GM23338 (cell line): ENCODE results near the gene SERPINA6. TPM values are rescaled to one million over a fixed set of nuclear protein-coding genes. Genes with fewer than 3 reads are reported as not detected.

ENCODE experiments used
- ATAC-seq: fragments of 200-7000 bp; cut with Tn5 transposase; 3 replicates; pipeline ENCODE4 v1.9.1; 2020
- DNase-seq: peaks from one replicate; pipeline ENCODE4 v3.0.0-alpha.2; 2015; ENCODE audit warnings: low spot score
- H2AFZ ChIP-seq: fragments of 200-600 bp; sonication (generic); 2 replicates; pipeline ENCODE4 v1.8.0; 2016; ENCODE audit warnings: antibody characterized with exemption, mild to moderate bottlenecking, moderate library complexity
- H3F3A ChIP-seq: fragments of 200-600 bp; sonication (generic); replicated peaks from 2 replicates; pipeline ENCODE4 v1.8.0; 2017; ENCODE audit warnings: antibody characterized with exemption, mixed run types, low read depth
- H3K27ac ChIP-seq: fragments of 200-600 bp; sonication (generic); 2 replicates; pipeline ENCODE4 v1.6.1; 2016; ENCODE audit warnings: low read depth
- H3K27me3 ChIP-seq: fragments of 200-600 bp; sonication (generic); 2 replicates; pipeline ENCODE4 v1.8.0; 2016; ENCODE audit warnings: mild to moderate bottlenecking, mixed run types, moderate library complexity; ENCODE audit not compliant: insufficient read depth
- H3K36me3 ChIP-seq: fragments of 200-600 bp; sonication (generic); 2 replicates; pipeline ENCODE4 v1.8.0; 2016; ENCODE audit warnings: mild to moderate bottlenecking; ENCODE audit not compliant: insufficient read depth
- H3K4me1 ChIP-seq: fragments of 200-600 bp; sonication (generic); 2 replicates; pipeline ENCODE4 v1.8.0; 2016; ENCODE audit warnings: mild to moderate bottlenecking, moderate library complexity; ENCODE audit not compliant: insufficient read depth
- H3K4me2 ChIP-seq: fragments of 200-600 bp; sonication (generic); 2 replicates; pipeline ENCODE4 v1.7.1; 2017; ENCODE audit warnings: mixed run types
- H3K4me3 ChIP-seq: fragments of 200-600 bp; sonication (generic); 2 replicates; pipeline ENCODE4 v1.6.1; 2016; ENCODE audit warnings: mixed run types
- H3K79me2 ChIP-seq: fragments of 200-600 bp; sonication (generic); replicated peaks from 2 replicates; pipeline ENCODE4 v1.8.0; 2017; ENCODE audit warnings: mild to moderate bottlenecking; ENCODE audit not compliant: insufficient read depth
- H3K9me2 ChIP-seq: fragments of 200-600 bp; sonication (generic); 2 replicates; pipeline ENCODE4 v1.8.0; 2017; ENCODE audit not compliant: insufficient read depth
- H4K20me1 ChIP-seq: fragments of 200-600 bp; sonication (generic); replicated peaks from 2 replicates; pipeline ENCODE4 v1.8.0; 2017; ENCODE audit warnings: mild to moderate bottlenecking; ENCODE audit not compliant: insufficient read depth
- H3K27ac Mint-ChIP-seq: 2 replicates; pipeline ENCODE4 v1.8.0; 2020; ENCODE audit warnings: inconsistent platforms, mild to moderate bottlenecking, moderate library complexity, mixed read lengths
- H3K27me3 Mint-ChIP-seq: 3 replicates; pipeline ENCODE4 v1.8.0; 2022; ENCODE audit warnings: low read depth, mild to moderate bottlenecking, moderate library complexity, mixed read lengths, inconsistent platforms; ENCODE audit not compliant: insufficient read depth, poor library complexity
- H3K36me3 Mint-ChIP-seq: 3 replicates; pipeline ENCODE4 v1.8.0; 2021; ENCODE audit warnings: low read depth, mild to moderate bottlenecking, inconsistent platforms, moderate library complexity, mixed read lengths
- H3K4me1 Mint-ChIP-seq: 3 replicates; pipeline ENCODE4 v1.8.0; 2020; ENCODE audit warnings: mild to moderate bottlenecking, inconsistent platforms, mixed read lengths
- H3K4me3 Mint-ChIP-seq: 3 replicates; pipeline ENCODE4 v1.8.0; 2021; ENCODE audit warnings: moderate library complexity, mild to moderate bottlenecking, inconsistent platforms, mixed read lengths
- H3K9me3 Mint-ChIP-seq: 3 replicates; pipeline ENCODE4 v1.8.0; 2020; ENCODE audit warnings: moderate library complexity, mild to moderate bottlenecking, inconsistent platforms, mixed read lengths
- CREB1 ChIP-seq: fragments of 250-450 bp; sonication (Bioruptor Pico); IDR thresholded peaks from 2 replicates; pipeline ENCODE4 v1.5.0; 2020; ENCODE audit warnings: low read depth, mild to moderate bottlenecking, moderate library complexity
- CTCF ChIP-seq, 2 experiments: fragments of 200-600 bp in 1 of 2; sonication (generic) in 1 of 2; conservative IDR thresholded peaks; 2 replicates each; pipeline versions ENCODE4 v1.5.1 to v1.6.1; 2016 to 2017; ENCODE audit warnings: antibody characterized with exemption in 2 of 2, low read depth in 2 of 2, mild to moderate bottlenecking in 2 of 2, moderate library complexity in 1 of 2
- EZH2phosphoT487 ChIP-seq: fragments of 200-600 bp; sonication (generic); IDR thresholded peaks from one replicate; pipeline ENCODE4 v1.8.1; 2018; ENCODE audit warnings: antibody characterized with exemption; ENCODE audit not compliant: unreplicated experiment
- JUNB ChIP-seq: IDR thresholded peaks from one replicate; pipeline ENCODE4 v1.6.1; 2016; ENCODE audit warnings: antibody characterized with exemption; ENCODE audit not compliant: unreplicated experiment
- NANOG ChIP-seq: IDR thresholded peaks from 2 replicates; pipeline ENCODE4 v1.6.1; 2016; ENCODE audit warnings: antibody characterized with exemption, borderline replicate concordance
- POLR2AphosphoS5 ChIP-seq: IDR thresholded peaks from 2 replicates; pipeline ENCODE4 v1.6.1; 2016; ENCODE audit warnings: antibody characterized with exemption, low read depth
- STAT1 ChIP-seq: IDR thresholded peaks from one replicate; pipeline ENCODE4 v1.6.1; 2016; ENCODE audit warnings: antibody characterized with exemption; ENCODE audit not compliant: unreplicated experiment
- ZNF331 ChIP-seq: fragments of 250-450 bp; sonication (Bioruptor Pico); IDR thresholded peaks from 2 replicates; pipeline ENCODE4 v1.5.0; 2020; ENCODE audit warnings: low read depth, mild to moderate bottlenecking, moderate library complexity
- polyA plus RNA-seq: library from polyadenylated mRNA; unstranded; fragments of >200 nt; fragmentation: Nextera tagmentation; extraction: Ambion mirVana; gene quantifications from 2 replicates; pipeline ENCODE4 v1.2.1, GENCODE V29; 2016
- total RNA-seq: library from RNA; depleted of rRNA; stranded (reverse); fragments of >200 nt; shearing (Covaris generic); gene quantifications from 2 replicates; pipeline ENCODE4 v1.2.3, GENCODE V29; 2014
- TF ChIP-seq, protein P1 (sequence below): IDR thresholded peaks from one replicate; pipeline ENCODE4 v1.6.1; 2018; ENCODE audit warnings: antibody characterized with exemption; ENCODE audit not compliant: unreplicated experiment
- TF ChIP-seq, protein P2 (sequence below): IDR thresholded peaks from 2 replicates; pipeline ENCODE4 v1.6.1; 2016; ENCODE audit warnings: antibody characterized with exemption

The SERPINA6 gene
- total and polyA plus RNA-seq, 2 experiments from 2014 or later, result not detected

DNA sequence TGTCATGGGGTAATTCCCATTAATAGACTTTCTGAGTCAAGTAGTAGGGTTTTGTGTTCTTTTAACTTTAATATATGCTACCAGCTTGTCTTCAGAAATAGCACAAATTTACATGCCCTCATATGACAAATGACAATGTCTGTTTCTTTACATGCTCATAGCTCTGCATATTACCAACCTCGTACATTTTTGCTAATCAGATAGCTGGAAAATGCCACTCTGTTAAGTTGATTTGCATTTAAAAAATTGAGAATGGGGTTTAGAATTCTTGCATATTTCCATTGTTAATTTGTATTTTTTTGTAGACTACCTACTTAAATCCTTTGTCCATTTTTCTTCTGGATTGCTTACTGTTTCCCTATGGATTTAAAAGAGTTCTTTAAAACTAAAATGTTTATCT lies 34.0 kb upstream of the SERPINA6 start:
- no peak for ATAC-seq

DNA sequence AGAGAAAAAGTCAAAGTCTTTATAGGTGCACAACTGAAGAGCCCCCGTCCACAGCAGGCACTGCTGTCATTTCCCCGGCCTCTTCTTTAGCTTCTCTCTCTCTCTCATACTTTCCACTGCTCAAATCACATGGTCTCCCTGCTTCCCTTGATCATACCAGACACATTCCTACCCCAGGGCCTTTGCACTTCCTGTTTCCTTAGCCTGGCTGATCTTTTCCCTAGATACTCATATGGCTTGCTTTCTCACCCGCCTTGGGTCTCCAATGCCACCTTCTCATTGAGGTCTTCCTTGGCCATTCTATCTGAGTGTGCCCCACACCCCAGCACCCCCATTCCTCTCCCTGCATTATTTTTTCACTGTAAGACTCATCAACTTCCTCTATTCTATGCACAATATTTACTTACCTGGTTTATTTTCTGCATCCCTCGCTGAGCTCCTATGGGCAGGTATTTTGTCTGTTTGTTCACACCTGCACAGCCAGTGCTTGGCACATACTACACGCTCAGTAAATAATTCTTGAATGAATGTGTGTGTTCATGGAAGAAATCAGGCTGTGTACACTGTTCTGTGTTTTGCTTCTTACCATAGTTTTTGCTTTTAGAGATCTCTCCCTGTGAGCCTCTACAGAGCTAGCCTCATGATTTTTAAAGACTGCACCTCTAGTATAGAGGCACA lies 33.4 kb upstream of the SERPINA6 start:
- Histone ChIP-seq H3K27ac (no peak overlapping the region), H3K36me3 (0 out of 2 replicates have a peak, but pooled peaks cover 3% of the 10 kb centered on the region), H3K9me2 (no peaks in the 10 kb centered on the region), H3K27me3 (no peaks in the 10 kb centered on the region), H3F3A (no peaks in the 10 kb centered on the region), H4K20me1 (no peaks in the 10 kb centered on the region), H3K79me2 (no peaks in the 10 kb centered on the region), H3K4me2 (no peak overlapping the region), H3K4me3 (no peak overlapping the region), H2AFZ (no peak overlapping the region), H3K4me1 (peaks cover 10% of the 10 kb centered on the region)
- no peak for DNase-seq
- Mint-ChIP-seq H3K27me3 (peaks cover 2% of the 10 kb centered on the region), H3K9me3 (peaks cover 5% of the 10 kb centered on the region; the same call in 1 of the 3 replicates), H3K36me3 (no peaks in the 10 kb centered on the region), H3K4me3 (no peak overlapping the region), H3K27ac (no peak overlapping the region), H3K4me1 (peaks cover 16% of the 10 kb centered on the region)
- no peak for ATAC-seq
- TF ChIP-seq, protein P1, sequence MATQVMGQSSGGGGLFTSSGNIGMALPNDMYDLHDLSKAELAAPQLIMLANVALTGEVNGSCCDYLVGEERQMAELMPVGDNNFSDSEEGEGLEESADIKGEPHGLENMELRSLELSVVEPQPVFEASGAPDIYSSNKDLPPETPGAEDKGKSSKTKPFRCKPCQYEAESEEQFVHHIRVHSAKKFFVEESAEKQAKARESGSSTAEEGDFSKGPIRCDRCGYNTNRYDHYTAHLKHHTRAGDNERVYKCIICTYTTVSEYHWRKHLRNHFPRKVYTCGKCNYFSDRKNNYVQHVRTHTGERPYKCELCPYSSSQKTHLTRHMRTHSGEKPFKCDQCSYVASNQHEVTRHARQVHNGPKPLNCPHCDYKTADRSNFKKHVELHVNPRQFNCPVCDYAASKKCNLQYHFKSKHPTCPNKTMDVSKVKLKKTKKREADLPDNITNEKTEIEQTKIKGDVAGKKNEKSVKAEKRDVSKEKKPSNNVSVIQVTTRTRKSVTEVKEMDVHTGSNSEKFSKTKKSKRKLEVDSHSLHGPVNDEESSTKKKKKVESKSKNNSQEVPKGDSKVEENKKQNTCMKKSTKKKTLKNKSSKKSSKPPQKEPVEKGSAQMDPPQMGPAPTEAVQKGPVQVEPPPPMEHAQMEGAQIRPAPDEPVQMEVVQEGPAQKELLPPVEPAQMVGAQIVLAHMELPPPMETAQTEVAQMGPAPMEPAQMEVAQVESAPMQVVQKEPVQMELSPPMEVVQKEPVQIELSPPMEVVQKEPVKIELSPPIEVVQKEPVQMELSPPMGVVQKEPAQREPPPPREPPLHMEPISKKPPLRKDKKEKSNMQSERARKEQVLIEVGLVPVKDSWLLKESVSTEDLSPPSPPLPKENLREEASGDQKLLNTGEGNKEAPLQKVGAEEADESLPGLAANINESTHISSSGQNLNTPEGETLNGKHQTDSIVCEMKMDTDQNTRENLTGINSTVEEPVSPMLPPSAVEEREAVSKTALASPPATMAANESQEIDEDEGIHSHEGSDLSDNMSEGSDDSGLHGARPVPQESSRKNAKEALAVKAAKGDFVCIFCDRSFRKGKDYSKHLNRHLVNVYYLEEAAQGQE, result no peak
- no peak for TF ChIP-seq STAT1
- TF ChIP-seq EZH2phosphoT487, result no peak
- TF ChIP-seq POLR2AphosphoS5, result no peak
- TF ChIP-seq ZNF331 (CRISPR knock-in tag), result no peak
- TF ChIP-seq JUNB, result no peak
- no peak for TF ChIP-seq CTCF (conservative IDR thresholded peaks at IDR 0.05; ENCODE audit: low read depth in 2 of 2)
- TF ChIP-seq, protein P2, sequence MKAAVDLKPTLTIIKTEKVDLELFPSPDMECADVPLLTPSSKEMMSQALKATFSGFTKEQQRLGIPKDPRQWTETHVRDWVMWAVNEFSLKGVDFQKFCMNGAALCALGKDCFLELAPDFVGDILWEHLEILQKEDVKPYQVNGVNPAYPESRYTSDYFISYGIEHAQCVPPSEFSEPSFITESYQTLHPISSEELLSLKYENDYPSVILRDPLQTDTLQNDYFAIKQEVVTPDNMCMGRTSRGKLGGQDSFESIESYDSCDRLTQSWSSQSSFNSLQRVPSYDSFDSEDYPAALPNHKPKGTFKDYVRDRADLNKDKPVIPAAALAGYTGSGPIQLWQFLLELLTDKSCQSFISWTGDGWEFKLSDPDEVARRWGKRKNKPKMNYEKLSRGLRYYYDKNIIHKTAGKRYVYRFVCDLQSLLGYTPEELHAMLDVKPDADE, result no peak
- TF ChIP-seq CREB1 (CRISPR knock-in tag), result no peak
- TF ChIP-seq NANOG, result no peak

More for the DNA sequence above, 34.0 kb upstream of the SERPINA6 start:
- Histone ChIP-seq H3K4me1 (peaks cover 10% of the 10 kb centered on the region), H3K79me2 (no peaks in the 10 kb centered on the region), H3K9me2 (no peaks in the 10 kb centered on the region), H3F3A (no peaks in the 10 kb centered on the region), H3K4me3 (no peak overlapping the region), H3K4me2 (no peak overlapping the region), H3K36me3 (0 out of 2 replicates have a peak, but pooled peaks cover 3% of the 10 kb centered on the region), H2AFZ (no peak overlapping the region), H3K27ac (no peak overlapping the region), H4K20me1 (no peaks in the 10 kb centered on the region), H3K27me3 (no peaks in the 10 kb centered on the region)
- H3K27me3 Mint-ChIP-seq, result peaks cover 2% of the 10 kb centered on the region
- peaks cover 1% of the 10 kb centered on the region; the same call in 1 of the 3 replicates for H3K9me3 Mint-ChIP-seq
- TF ChIP-seq EZH2phosphoT487 (no peak), JUNB (no peak), NANOG (no peak), ZNF331 (CRISPR knock-in tag) (no peak)
- H3K27ac Mint-ChIP-seq, result no peak overlapping the region
- H3K36me3 Mint-ChIP-seq, result no peaks in the 10 kb centered on the region
- H3K4me3 Mint-ChIP-seq, result no peak overlapping the region
- DNase-seq, result no peak
- peaks cover 16% of the 10 kb centered on the region for H3K4me1 Mint-ChIP-seq
